HEK293T (cell line): ENCODE results near the gene ZDHHC7.

Experiments
- CTCF ChIA-PET: fragments of 350-600 bp; formaldehyde crosslinking; extraction: SDS; loops from one replicate; lab custom pipeline; 2021; ENCODE audit warnings: antibody characterized with exemption, inconsistent platforms; lab: Yijun Ruan, JAX
- POLR2A ChIA-PET: fragments of 350-600 bp; formaldehyde crosslinking; extraction: SDS; loops from one replicate; lab custom pipeline; 2020; ENCODE audit warnings: antibody characterized with exemption, inconsistent platforms; lab: Yijun Ruan, JAX
- DNase-seq: peaks from one replicate; pipeline ENCODE4 v3.0.0; 2012; ENCODE audit warnings: mixed read lengths; ENCODE audit errors: extremely low spot score
- ARNT ChIP-seq: fragments of 450-650 bp; IDR thresholded peaks from 2 replicates; pipeline ENCODE4 v1.6.1; 2017; ENCODE audit warnings: mild to moderate bottlenecking
- BHLHE40 ChIP-seq: fragments of 450-650 bp; IDR thresholded peaks from 2 replicates; pipeline ENCODE4 v1.6.1; 2016; ENCODE audit warnings: mild to moderate bottlenecking, moderate library complexity, borderline replicate concordance
- CTBP1 ChIP-seq: fragments of 450-650 bp; IDR thresholded peaks from 2 replicates; pipeline ENCODE4 v1.6.1; 2016; ENCODE audit warnings: borderline replicate concordance
- ELF4 ChIP-seq: fragments of 450-650 bp; IDR thresholded peaks from 2 replicates; pipeline ENCODE4 v1.6.1; 2017; ENCODE audit warnings: antibody characterized with exemption
- FOXA1 ChIP-seq: fragments of 450-650 bp; IDR thresholded peaks from 2 replicates; pipeline ENCODE4 v1.6.1; 2016; ENCODE audit warnings: mild to moderate bottlenecking
- FOXK2 ChIP-seq: fragments of 450-650 bp; IDR thresholded peaks from 2 replicates; pipeline ENCODE4 v1.6.1; 2016; ENCODE audit warnings: mild to moderate bottlenecking
- FOXM1 ChIP-seq: fragments of 450-650 bp; IDR thresholded peaks from 2 replicates; pipeline ENCODE4 v1.6.1; 2017; ENCODE audit warnings: mild to moderate bottlenecking, borderline replicate concordance
- HDGF ChIP-seq: fragments of 450-650 bp; IDR thresholded peaks from 2 replicates; pipeline ENCODE4 v1.6.1; 2017; ENCODE audit warnings: antibody characterized with exemption, borderline replicate concordance
- L3MBTL2 ChIP-seq: fragments of 450-650 bp; conservative IDR thresholded peaks from 2 replicates; pipeline ENCODE4 v1.6.1; 2016; ENCODE audit warnings: mild to moderate bottlenecking
- LEF1 ChIP-seq: fragments of 450-650 bp; IDR thresholded peaks from 2 replicates; pipeline ENCODE4 v1.6.1; 2017; ENCODE audit warnings: mild to moderate bottlenecking, borderline replicate concordance
- NFRKB ChIP-seq: fragments of 450-650 bp; IDR thresholded peaks from 2 replicates; pipeline ENCODE4 v1.6.1; 2016; ENCODE audit warnings: mild to moderate bottlenecking, moderate library complexity
- PKNOX1 ChIP-seq: fragments of 450-650 bp; IDR thresholded peaks from 2 replicates; pipeline ENCODE4 v1.6.1; 2016
- SP1 ChIP-seq: fragments of 450-650 bp; IDR thresholded peaks from 2 replicates; pipeline ENCODE4 v1.6.1; 2017
- SUZ12 ChIP-seq: fragments of 450-650 bp; IDR thresholded peaks from 2 replicates; pipeline ENCODE4 v1.6.1; 2016; ENCODE audit warnings: mild to moderate bottlenecking
- TARDBP ChIP-seq: fragments of 450-650 bp; IDR thresholded peaks from 2 replicates; pipeline ENCODE4 v1.6.1; 2016
- ZNF384 ChIP-seq: fragments of 450-650 bp; IDR thresholded peaks from 2 replicates; pipeline ENCODE4 v1.6.1; 2016

ZDHHC7 gene

GRCh38 chr16:84990782-84991181 is 20.6 kb downstream of the ZDHHC7 start:
- ChIA-PET CTCF (no interaction called here), POLR2A (interaction anchor here (1.3 kb wide), 1 partner anchor 37 kb away, joined by 3 read pairs; the partner anchor contains the start of gene KIAA0513)
- TF ChIP-seq ARNT, result no peak
- no peak for TF ChIP-seq BHLHE40
- no peak for TF ChIP-seq L3MBTL2
- no peak for TF ChIP-seq PKNOX1
- TF ChIP-seq FOXK2, result no peak
- TF ChIP-seq HDGF, result no peak
- TF ChIP-seq CTBP1, result no peak
- TF ChIP-seq FOXM1, result no peak
- no peak for TF ChIP-seq SUZ12
- no peak for TF ChIP-seq LEF1
- no peak for TF ChIP-seq TARDBP
- TF ChIP-seq SP1, result no peak
- no peak for TF ChIP-seq ELF4
- no peak for TF ChIP-seq ZNF384
- no peak for TF ChIP-seq NFRKB
- no peak for TF ChIP-seq FOXA1
- no peak for DNase-seq

DNA sequence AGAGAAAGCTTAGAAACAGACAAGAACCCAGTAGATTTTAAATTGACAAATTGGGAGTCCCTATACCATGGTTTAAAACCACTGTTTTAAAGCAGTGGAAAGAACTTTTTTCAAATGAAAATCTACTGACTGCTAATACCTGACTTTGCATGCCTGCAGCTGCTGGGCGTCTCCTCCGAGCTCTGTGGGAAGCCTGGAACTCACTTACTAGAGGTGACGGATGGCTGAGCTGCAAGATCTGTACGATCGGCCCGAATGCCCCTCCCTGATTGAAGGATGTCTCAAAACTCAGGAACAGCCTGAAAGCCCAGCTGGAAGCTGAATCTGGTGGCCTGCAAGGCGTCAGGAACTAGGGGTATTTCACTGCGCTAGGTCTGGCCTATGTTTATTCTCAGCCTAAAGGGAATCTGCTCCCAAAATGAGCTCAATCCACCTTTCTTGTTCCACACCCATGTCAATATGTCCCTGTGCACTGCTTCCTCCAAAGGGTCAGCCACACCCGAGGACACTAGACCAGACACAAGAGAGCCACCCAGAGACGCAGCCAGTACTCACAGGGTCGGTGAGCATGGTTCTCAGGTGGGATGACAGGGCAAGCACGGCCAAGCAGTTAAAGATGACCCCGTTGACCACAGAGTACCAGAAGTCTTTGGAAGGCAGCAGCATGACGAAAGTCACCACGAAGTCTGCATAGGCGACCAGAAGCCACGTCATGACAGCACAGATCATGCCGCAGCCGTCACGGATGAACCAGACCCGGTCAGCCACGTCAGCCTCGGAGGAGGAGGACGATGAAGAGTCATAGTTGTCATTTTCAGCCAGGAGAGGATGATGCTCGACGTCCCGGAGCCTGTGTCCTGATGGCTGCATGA is 21.4 kb downstream of the ZDHHC7 start:
- ChIA-PET POLR2A (interaction anchor here (0.8 to 1.3 kb wide), 2 partner anchors 22 to 38 kb away, joined by 3 read pairs; partner anchors contain the start of gene KIAA0513), CTCF (interaction anchor here (0.6 to 0.8 kb wide), 4 partner anchors 15 to 719 kb away, joined by 3 to 5 read pairs (median 4); no protein-coding TSS in a partner anchor)
- no peak for TF ChIP-seq HDGF
- TF ChIP-seq SUZ12, result no peak
- no peak for TF ChIP-seq LEF1
- TF ChIP-seq PKNOX1, result no peak
- TF ChIP-seq ARNT, result no peak
- TF ChIP-seq FOXA1, result no peak
- TF ChIP-seq FOXK2, result no peak
- TF ChIP-seq FOXM1, result no peak
- TF ChIP-seq BHLHE40, result no peak
- no peak for TF ChIP-seq ELF4
- no peak for DNase-seq

- TF ChIP-seq SP1, result no peak
- TF ChIP-seq FOXA1, result no peak
- TF ChIP-seq CTBP1, result no peak
- TF ChIP-seq TARDBP, result no peak
- ChIA-PET POLR2A (no interaction called here), CTCF (no interaction called here)
- no peak for DNase-seq
Observed at GRCh38 chr16:84988328-84989080, 22.8 kb downstream of the ZDHHC7 start.

- ChIA-PET CTCF (no interaction called here), POLR2A (no interaction called here)
- TF ChIP-seq FOXM1 (no peak), ARNT (no peak), ELF4 (no peak), TARDBP (no peak), SP1 (no peak), NFRKB (no peak)
- DNase-seq, result no peak
Observed at GRCh38 chr16:84986879-84987278, 24.5 kb downstream of the ZDHHC7 start.

DNA sequence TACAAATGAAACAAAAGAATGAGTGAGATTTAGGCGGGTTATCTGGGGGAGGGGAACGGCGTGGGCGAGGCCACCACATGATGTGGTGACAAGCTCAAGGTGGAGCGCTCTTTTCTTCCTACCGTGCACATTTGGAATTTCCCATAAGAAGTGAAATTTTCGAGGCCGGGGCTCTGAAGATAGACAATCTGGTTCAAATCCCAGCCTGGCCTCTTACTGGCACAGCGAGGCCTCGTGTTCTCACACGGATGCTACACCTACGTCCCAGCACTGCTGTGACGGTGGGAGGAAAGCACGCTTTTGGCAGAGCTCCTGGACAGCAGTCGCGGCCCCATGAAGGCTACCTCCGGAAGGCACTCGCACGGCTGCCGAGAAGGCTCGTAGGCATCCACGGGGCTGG is 25.2 kb downstream of the ZDHHC7 start:
- TF ChIP-seq SUZ12 (no peak), PKNOX1 (no peak), ZNF384 (no peak), ELF4 (no peak), FOXK2 (no peak), FOXA1 (no peak)
- ChIA-PET CTCF (no interaction called here), POLR2A (no interaction called here)
- DNase-seq, result no peak
